GM08714 (cell line): ENCODE data around the gene CLEC7A.

ENCODE experiments used
- H3K4me3 ChIP-seq: fragments of 200-500 bp; sonication (Bioruptor generic); 2 replicates; pipeline ENCODE4 v1.5.1; 2014; ENCODE audit warnings: mild to moderate bottlenecking, low read length, inconsistent platforms
- ZNF274 ChIP-seq: IDR thresholded peaks from 2 replicates; pipeline ENCODE4 v1.6.1; 2012; ENCODE audit warnings: mild to moderate bottlenecking, low read depth, low read length

Gene CLEC7A

GRCh38 chr12:10130042-10130441 lies at the start of gene CLEC7A:
Gene CLEC7A, minus strand, starts transcription at chr12:10130199. Its CDS starts 117 bp downstream, at chr12:10130082.
- no peak within 1 kb of the TSS for H3K4me3 ChIP-seq
- TF ChIP-seq ZNF274: no peak

- no peak overlapping the region for H3K4me3 ChIP-seq
- TF ChIP-seq ZNF274: no peak
Observed at GRCh38 chr12:10179776-10180181, 49.8 kb upstream of the CLEC7A start.

- no peak within 1 kb of the TSS for H3K4me3 ChIP-seq
- TF ChIP-seq ZNF274: no peak
Observed at GRCh38 chr12:10178821-10179220, 48.8 kb upstream of the CLEC7A start, which contains the start of gene TMEM52B. Gene TMEM52B, plus strand, starts transcription at chr12:10179032. Its CDS starts 543 bp downstream, at chr12:10179575.

- TF ChIP-seq ZNF274: no peak
- H3K4me3 ChIP-seq: no peak overlapping the region
Observed at GRCh38 chr12:10175846-10176636, 46.0 kb upstream of the CLEC7A start.

GRCh38 chr12:10174986-10175614 lies 45.1 kb upstream of the CLEC7A start:
- H3K4me3 ChIP-seq: no peak overlapping the region
- no peak for TF ChIP-seq ZNF274

GRCh38 chr12:10171973-10172728 lies 42.2 kb upstream of the CLEC7A start, which contains the start of gene OLR1:
Gene OLR1, minus strand, starts transcription at chr12:10172132. Its CDS starts 55 bp downstream, at chr12:10172077.
- no peak within 1 kb of the TSS for H3K4me3 ChIP-seq
- no peak for TF ChIP-seq ZNF274

GRCh38 chr12:10170216-10170615 lies 40.2 kb upstream of the CLEC7A start:
- no peak for TF ChIP-seq ZNF274

GRCh38 chr12:10169104-10169503 lies 39.1 kb upstream of the CLEC7A start:
- TF ChIP-seq ZNF274: no peak
- no peak overlapping the region for H3K4me3 ChIP-seq

More at GRCh38 chr12:10170216-10170615, 40.2 kb upstream of the CLEC7A start:
- H3K4me3 ChIP-seq: no peak overlapping the region

GRCh38 chr12:10167599-10167998 lies 37.6 kb upstream of the CLEC7A start:
- TF ChIP-seq ZNF274: no peak
- no peak overlapping the region for H3K4me3 ChIP-seq

- H3K4me3 ChIP-seq: no peak overlapping the region
- TF ChIP-seq ZNF274: no peak
Observed at GRCh38 chr12:10165421-10165820, 35.4 kb upstream of the CLEC7A start.

GRCh38 chr12:10163084-10163483 lies 33.1 kb upstream of the CLEC7A start:
- no peak overlapping the region for H3K4me3 ChIP-seq
- no peak for TF ChIP-seq ZNF274

- H3K4me3 ChIP-seq: no peak overlapping the region
- no peak for TF ChIP-seq ZNF274
Observed at GRCh38 chr12:10160617-10161385, 30.8 kb upstream of the CLEC7A start.

GRCh38 chr12:10159280-10159679 lies 29.3 kb upstream of the CLEC7A start:
- TF ChIP-seq ZNF274: no peak
- no peak overlapping the region for H3K4me3 ChIP-seq

- TF ChIP-seq ZNF274: no peak
- no peak overlapping the region for H3K4me3 ChIP-seq
Observed at GRCh38 chr12:10158406-10158805, 28.4 kb upstream of the CLEC7A start.
